ENCODE measurements around the gene VILL. TPM values are rescaled to one million over a fixed set of nuclear protein-coding genes. Genes with fewer than 3 reads are reported as not detected.

The VILL gene
- total RNA-seq, 1 donor from 2014 or later, result 1.7 TPM

DNA sequence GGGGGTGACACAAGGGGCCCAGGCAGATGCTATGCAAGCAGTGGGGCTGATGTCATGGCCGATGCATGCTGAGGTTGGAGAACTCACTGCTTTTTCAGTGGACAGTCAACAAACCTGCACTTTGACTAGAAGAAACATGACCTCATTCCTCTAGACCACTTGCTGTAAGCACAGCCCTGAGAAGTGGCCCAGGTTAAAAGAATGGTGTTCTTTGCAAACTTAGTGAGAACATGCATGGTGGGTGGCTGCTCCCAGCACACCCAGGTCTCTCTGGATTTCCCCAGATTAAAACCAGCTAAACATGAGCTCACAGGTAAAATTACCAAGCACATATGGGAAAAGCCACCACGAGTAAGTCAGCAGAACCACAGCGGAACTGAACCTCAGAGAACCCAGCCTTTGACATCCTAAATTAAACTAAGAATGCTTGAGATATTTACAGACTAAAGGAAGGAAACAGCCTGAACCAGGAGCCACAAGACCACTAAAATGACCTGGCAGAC is 64.0 kb downstream of the VILL start:
- TF ChIP-seq, protein P1, sequence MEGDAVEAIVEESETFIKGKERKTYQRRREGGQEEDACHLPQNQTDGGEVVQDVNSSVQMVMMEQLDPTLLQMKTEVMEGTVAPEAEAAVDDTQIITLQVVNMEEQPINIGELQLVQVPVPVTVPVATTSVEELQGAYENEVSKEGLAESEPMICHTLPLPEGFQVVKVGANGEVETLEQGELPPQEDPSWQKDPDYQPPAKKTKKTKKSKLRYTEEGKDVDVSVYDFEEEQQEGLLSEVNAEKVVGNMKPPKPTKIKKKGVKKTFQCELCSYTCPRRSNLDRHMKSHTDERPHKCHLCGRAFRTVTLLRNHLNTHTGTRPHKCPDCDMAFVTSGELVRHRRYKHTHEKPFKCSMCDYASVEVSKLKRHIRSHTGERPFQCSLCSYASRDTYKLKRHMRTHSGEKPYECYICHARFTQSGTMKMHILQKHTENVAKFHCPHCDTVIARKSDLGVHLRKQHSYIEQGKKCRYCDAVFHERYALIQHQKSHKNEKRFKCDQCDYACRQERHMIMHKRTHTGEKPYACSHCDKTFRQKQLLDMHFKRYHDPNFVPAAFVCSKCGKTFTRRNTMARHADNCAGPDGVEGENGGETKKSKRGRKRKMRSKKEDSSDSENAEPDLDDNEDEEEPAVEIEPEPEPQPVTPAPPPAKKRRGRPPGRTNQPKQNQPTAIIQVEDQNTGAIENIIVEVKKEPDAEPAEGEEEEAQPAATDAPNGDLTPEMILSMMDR (IDR thresholded peaks at IDR 0.05), result no peak
- Mint-ChIP-seq H3K27ac (ENCODE audit: unreplicated experiment) (no peak overlapping the region), H3K27me3 (ENCODE audit: low read depth) (peaks cover 9% of the 10 kb centered on the region), H3K4me3 (ENCODE audit: unreplicated experiment) (no peak overlapping the region), H3K36me3 (ENCODE audit: low read depth) (no peaks in the 10 kb centered on the region), H3K4me1 (ENCODE audit: low read depth) (no peaks in the 10 kb centered on the region), H3K9me3 (ENCODE audit: low read depth) (no peaks in the 10 kb centered on the region)
- DNase-seq (ENCODE audit: low spot score), result no peak

Small RNA genes within 50 kb of the gene (microRNA-seq; reads per million reads assigned to microRNA genes)
- 21.6 reads per million, percentile 37 among the genes with 10 or more reads in this experiment for gene MIR26A1 (ENCODE audit: borderline number of aligned reads)

Other genes with a start within 250 kb of the VILL start
- gene CTDSPL, start 128.9 kb upstream of the VILL start, total RNA-seq, result 29.6 to 43.5 TPM (median 41.5 TPM) in 3 replicates
- 19.0 to 28.2 TPM (median 23.6 TPM) in 3 replicates for gene PLCD1, start 38.9 kb downstream of the VILL start, total RNA-seq
- gene DLEC1, start 48.4 kb downstream of the VILL start, total RNA-seq, result 0.17 to 0.29 TPM (median 0.18 TPM) in 3 replicates
- 47.5 to 55.2 TPM (median 48.6 TPM) in 3 replicates for gene ACAA1, start 146.3 kb downstream of the VILL start, total RNA-seq
- gene MYD88, start 147.9 kb downstream of the VILL start, total RNA-seq, result 9.3 to 23.7 TPM (median 22.4 TPM) in 3 replicates
- 66.5 to 76.0 TPM (median 72.0 TPM) in 3 replicates for gene OXSR1, start 174.8 kb downstream of the VILL start, total RNA-seq